Bronchial epithelial cell (primary cell): ENCODE data around the gene SHTN1. TPM values are rescaled to one million over a fixed set of nuclear protein-coding genes. Genes with fewer than 3 reads are reported as not detected.

ENCODE experiments used
- DNase-seq: peaks from one replicate; pipeline ENCODE4 v3.0.0-alpha.2; 2010; ENCODE audit warnings: low read depth
- FAIRE-seq: peaks from 2 replicates; lab custom pipeline; 2011; peaks lifted over from hg19 to GRCh38; lab: Jason Lieb, UNC
- H3K27me3 ChIP-seq: 2 replicates; pipeline ENCODE4 v1.5.1; 2011; ENCODE audit warnings: low read length; ENCODE audit not compliant: control insufficient read depth, insufficient read depth
- H3K36me3 ChIP-seq: 2 replicates; pipeline ENCODE4 v1.5.1; 2011; ENCODE audit warnings: low read length; ENCODE audit not compliant: control insufficient read depth, insufficient read depth
- H3K4me3 ChIP-seq: 2 replicates; pipeline ENCODE4 v1.5.1; 2011; ENCODE audit warnings: mild to moderate bottlenecking, low read depth, low read length, control low read depth
- CTCF ChIP-seq: IDR thresholded peaks from 2 replicates; pipeline ENCODE4 v1.5.1; 2011; ENCODE audit warnings: mild to moderate bottlenecking, moderate library complexity, low read length, control low read depth, inconsistent platforms; ENCODE audit not compliant: insufficient read depth, severe bottlenecking
- total RNA-seq: library from RNA; depleted of rRNA; stranded (reverse); fragments of >200 nt; gene quantifications from 2 replicates; pipeline ENCODE4 v1.2.1, GENCODE V29; 2014

Gene SHTN1
- 2.1 and 3.1 TPM in 2 replicates for total RNA-seq

GRCh38 chr10:117005026-117005526, at the start of gene SHTN1:
Gene SHTN1 (minus strand): TSS chr10:117005187. CDS start chr10:117005079, 108 bp downstream.
- Histone ChIP-seq H3K27me3 (no peaks in the 10 kb centered on the region), H3K36me3 (no peaks in the 10 kb centered on the region), H3K4me3 (peak within 1 kb of the TSS; percentile 81)
- DNase-seq (peak; percentile 72), FAIRE-seq (no peak)
- TF ChIP-seq CTCF = no peak

- FAIRE-seq (no peak), DNase-seq (peak; percentile 28)
- H3K27me3 ChIP-seq = no peaks in the 10 kb centered on the region
- no peak for TF ChIP-seq CTCF
- H3K36me3 ChIP-seq = no peaks in the 10 kb centered on the region
- H3K4me3 ChIP-seq = no peak overlapping the region
Measured at GRCh38 chr10:117053482-117053881, 48.5 kb upstream of the SHTN1 start.

GRCh38 chr10:117047947-117048346, 43.0 kb upstream of the SHTN1 start:
- H3K4me3 ChIP-seq = no peak overlapping the region
- H3K36me3 ChIP-seq = no peaks in the 10 kb centered on the region
- FAIRE-seq = no peak
- TF ChIP-seq CTCF = no peak
- H3K27me3 ChIP-seq = no peaks in the 10 kb centered on the region
- no peak for DNase-seq

GRCh38 chr10:117016266-117016665, 11.3 kb upstream of the SHTN1 start:
- TF ChIP-seq CTCF = no peak
- H3K36me3 ChIP-seq = no peaks in the 10 kb centered on the region
- H3K4me3 ChIP-seq = no peak overlapping the region
- DNase-seq (no peak), FAIRE-seq (no peak)
- H3K27me3 ChIP-seq = no peaks in the 10 kb centered on the region

- DNase-seq (no peak), FAIRE-seq (no peak)
- Histone ChIP-seq H3K4me3 (no peak overlapping the region), H3K36me3 (no peaks in the 10 kb centered on the region), H3K27me3 (no peaks in the 10 kb centered on the region)
- TF ChIP-seq CTCF = no peak
Measured at GRCh38 chr10:117014835-117015234, 9.8 kb upstream of the SHTN1 start.

- no peak for FAIRE-seq
- Histone ChIP-seq H3K36me3 (no peaks in the 10 kb centered on the region), H3K27me3 (no peaks in the 10 kb centered on the region), H3K4me3 (no peak overlapping the region)
- peak; percentile 85 for DNase-seq
- TF ChIP-seq CTCF = no peak
Measured at GRCh38 chr10:117007080-117007479, 2.1 kb upstream of the SHTN1 start.
